ENCODE measurements around the gene FTH1.
A peak's percentile ranks its signal among the peaks of the same experiment; 100 is the strongest.

The FTH1 gene

DNA sequence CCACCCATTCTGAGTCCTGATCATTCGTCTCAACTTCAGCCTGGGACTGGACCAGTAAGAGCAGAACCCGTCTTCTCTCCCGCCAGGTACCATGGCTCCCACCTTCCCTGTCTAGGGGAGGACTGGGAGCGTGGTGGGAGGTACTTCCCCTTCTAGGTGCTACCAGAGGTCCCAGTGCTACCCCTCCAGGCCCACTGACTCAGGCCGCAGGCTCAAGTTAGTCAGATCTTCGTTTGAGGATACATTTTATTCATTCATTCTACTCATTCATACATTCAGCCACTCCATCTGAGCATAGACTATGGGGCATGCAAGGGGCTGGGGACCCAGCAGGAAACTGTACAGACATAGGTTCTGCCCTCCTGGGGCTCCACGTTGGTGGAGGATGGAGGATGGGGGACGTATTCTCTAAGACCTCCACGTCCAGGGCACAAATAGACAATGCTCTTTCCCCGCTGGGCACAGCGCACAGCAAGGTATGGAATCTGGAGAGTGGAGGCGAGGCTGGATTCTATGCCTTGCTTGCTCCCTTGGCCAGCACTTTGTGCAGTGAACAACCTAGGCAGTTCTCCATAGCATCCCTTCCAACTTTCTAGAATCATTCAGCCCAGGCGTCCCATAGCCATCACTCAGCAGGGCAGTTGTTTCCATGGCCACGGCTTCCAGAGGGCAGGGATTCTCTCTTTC, 49.0 kb downstream of the FTH1 start:
- ChIA-PET POLR2A (interaction anchor here (0.5 kb wide), 1 partner anchor 273 kb away, joined by 3 read pairs; no protein-coding TSS in a partner anchor), CTCF (interaction anchor here (1.5 kb wide), 1 partner anchor 29 kb away, joined by 3 read pairs; no protein-coding TSS in a partner anchor)
- TF ChIP-seq L3MBTL2 (conservative IDR thresholded peaks at IDR 0.05) (no peak), TARDBP (IDR thresholded peaks at IDR 0.05) (no peak), PKNOX1 (IDR thresholded peaks at IDR 0.05) (no peak), ZNF384 (IDR thresholded peaks at IDR 0.05) (no peak), FOXK2 (IDR thresholded peaks at IDR 0.05) (no peak), SUZ12 (IDR thresholded peaks at IDR 0.05) (no peak), CTBP1 (IDR thresholded peaks at IDR 0.05; ENCODE audit: borderline replicate concordance) (no peak), ARNT (IDR thresholded peaks at IDR 0.05) (no peak), FOXA1 (IDR thresholded peaks at IDR 0.05) (no peak), SP1 (IDR thresholded peaks at IDR 0.05) (no peak), FOXM1 (IDR thresholded peaks at IDR 0.05; ENCODE audit: borderline replicate concordance) (no peak), HDGF (IDR thresholded peaks at IDR 0.05; ENCODE audit: borderline replicate concordance) (no peak), LEF1 (IDR thresholded peaks at IDR 0.05; ENCODE audit: borderline replicate concordance) (no peak), ELF4 (IDR thresholded peaks at IDR 0.05) (no peak), NFRKB (IDR thresholded peaks at IDR 0.05) (no peak), BHLHE40 (IDR thresholded peaks at IDR 0.05; ENCODE audit: borderline replicate concordance) (no peak)
- no peak for DNase-seq (ENCODE audit: extremely low spot score)

- peak; percentile 75 for DNase-seq (ENCODE audit: extremely low spot score)
- CTCF ChIA-PET = interaction anchor here (0.9 kb wide), 1 partner anchor 19 kb away, joined by 3 read pairs; no protein-coding TSS in a partner anchor
- TF ChIP-seq SP1 (IDR thresholded peaks at IDR 0.05) (no peak), CTBP1 (IDR thresholded peaks at IDR 0.05; ENCODE audit: borderline replicate concordance) (no peak), FOXA1 (IDR thresholded peaks at IDR 0.05) (no peak), TARDBP (IDR thresholded peaks at IDR 0.05) (no peak), FOXK2 (IDR thresholded peaks at IDR 0.05) (no peak), LEF1 (IDR thresholded peaks at IDR 0.05; ENCODE audit: borderline replicate concordance) (0 out of 2 replicates have a peak, but pooled peaks have one; percentile 36), PKNOX1 (IDR thresholded peaks at IDR 0.05) (no peak), FOXM1 (IDR thresholded peaks at IDR 0.05; ENCODE audit: borderline replicate concordance) (0 out of 2 replicates have a peak, but pooled peaks have one; percentile 39)
- POLR2A ChIA-PET = no interaction called here
These were observed 49.9 kb downstream of the FTH1 start, which contains the start of gene RAB3IL1 for GRCh38 chr11:61917334-61918109. TSS of gene RAB3IL1 (minus strand) at chr11:61917566. CDS start at chr11:61917367, 199 bp downstream.

DNA sequence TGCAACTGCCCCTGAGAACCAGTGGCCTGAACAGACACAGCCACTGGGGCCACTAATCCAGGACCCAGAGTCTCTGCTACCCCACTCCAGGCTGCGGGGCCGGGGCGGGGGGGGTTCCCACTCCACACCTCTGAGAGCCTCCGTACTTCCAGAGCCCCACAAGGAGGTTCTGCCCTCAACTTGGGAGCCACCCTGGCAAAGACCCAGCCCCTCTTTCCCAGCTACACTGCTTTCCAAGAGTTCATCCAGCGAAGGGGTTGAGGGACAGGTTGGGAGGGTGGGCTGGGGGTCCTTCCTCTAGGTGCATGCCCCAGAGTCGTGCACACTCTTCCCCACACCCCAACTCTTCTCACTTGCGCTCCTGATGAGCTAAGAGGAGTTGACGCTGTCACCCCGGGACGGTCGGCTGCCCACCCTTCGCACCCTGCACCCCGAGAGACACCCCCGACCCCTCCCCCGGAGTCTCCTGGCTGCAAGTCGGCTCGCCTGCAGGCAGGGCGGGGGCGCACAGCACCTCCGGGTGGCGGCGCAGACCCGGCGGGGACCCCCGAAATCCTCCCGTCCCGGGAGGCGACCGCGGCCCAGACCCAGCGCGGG, 50.6 kb downstream of the FTH1 start:
- no peak for DNase-seq (ENCODE audit: extremely low spot score)
- ChIA-PET CTCF (interaction anchor here (0.9 kb wide), 1 partner anchor 19 kb away, joined by 3 read pairs; no protein-coding TSS in a partner anchor), POLR2A (interaction anchor here (1.1 kb wide), 1 partner anchor 33 kb away, joined by 3 read pairs; no protein-coding TSS in a partner anchor)
- TF ChIP-seq FOXM1 (IDR thresholded peaks at IDR 0.05; ENCODE audit: borderline replicate concordance) (no peak), BHLHE40 (IDR thresholded peaks at IDR 0.05; ENCODE audit: borderline replicate concordance) (no peak), SP1 (IDR thresholded peaks at IDR 0.05) (no peak), FOXK2 (IDR thresholded peaks at IDR 0.05) (no peak), PKNOX1 (IDR thresholded peaks at IDR 0.05) (no peak), LEF1 (IDR thresholded peaks at IDR 0.05; ENCODE audit: borderline replicate concordance) (no peak), ELF4 (IDR thresholded peaks at IDR 0.05) (no peak), CTBP1 (IDR thresholded peaks at IDR 0.05; ENCODE audit: borderline replicate concordance) (no peak), SUZ12 (IDR thresholded peaks at IDR 0.05) (no peak), L3MBTL2 (conservative IDR thresholded peaks at IDR 0.05) (no peak)

- DNase-seq (ENCODE audit: extremely low spot score) = no peak
- TF ChIP-seq PKNOX1 (IDR thresholded peaks at IDR 0.05) (no peak), NFRKB (IDR thresholded peaks at IDR 0.05) (no peak), TARDBP (IDR thresholded peaks at IDR 0.05) (no peak), SUZ12 (IDR thresholded peaks at IDR 0.05) (no peak), HDGF (IDR thresholded peaks at IDR 0.05; ENCODE audit: borderline replicate concordance) (no peak), ZNF384 (IDR thresholded peaks at IDR 0.05) (no peak), BHLHE40 (IDR thresholded peaks at IDR 0.05; ENCODE audit: borderline replicate concordance) (no peak)
- ChIA-PET POLR2A (interaction anchor here (0.7 kb wide), 1 partner anchor 49 kb away, joined by 3 read pairs; no protein-coding TSS in a partner anchor), CTCF (interaction anchor here (0.9 to 1.4 kb wide), 2 partner anchors 14 to 16 kb away, joined by 3 to 5 read pairs; no protein-coding TSS in a partner anchor)
These were observed 52.8 kb downstream of the FTH1 start for GRCh38 chr11:61914471-61915171.

Measured in HEK293T (cell line).